Loucy (cell line): ENCODE measurements around the gene PSMD11.

ENCODE experiments used
- H2AFZ ChIP-seq: fragments of 200-600 bp; sonication (generic); 2 replicates; pipeline ENCODE4 v1.6.0; 2016; ENCODE audit warnings: antibody characterized with exemption, mild to moderate bottlenecking, low read length, moderate library complexity
- H3F3A ChIP-seq: fragments of 200-600 bp; 2 replicates; pipeline ENCODE4 v1.6.0; 2016; ENCODE audit warnings: antibody characterized with exemption, low read depth, mild to moderate bottlenecking
- H3K27me3 ChIP-seq: fragments of 200-600 bp; sonication (generic); 2 replicates; pipeline ENCODE4 v1.6.1; 2014; ENCODE audit warnings: low read length, mild to moderate bottlenecking; ENCODE audit not compliant: insufficient read depth, poor library complexity, severe bottlenecking
- H3K36me3 ChIP-seq: fragments of 200-600 bp; sonication (generic); 2 replicates; pipeline ENCODE4 v1.6.1; 2016; ENCODE audit warnings: low read length; ENCODE audit not compliant: insufficient read depth
- H3K4me1 ChIP-seq: fragments of 200-600 bp; sonication (generic); 2 replicates; pipeline ENCODE4 v1.5.1; 2014; ENCODE audit warnings: low read length, mild to moderate bottlenecking; ENCODE audit not compliant: insufficient read depth, poor library complexity, severe bottlenecking
- H3K4me2 ChIP-seq: fragments of 200-600 bp; sonication (generic); 2 replicates; pipeline ENCODE4 v1.6.0; 2014; ENCODE audit warnings: antibody characterized with exemption, low read length, low read depth, mild to moderate bottlenecking; ENCODE audit not compliant: poor library complexity, severe bottlenecking
- H3K4me3 ChIP-seq: fragments of 200-600 bp; sonication (generic); 2 replicates; pipeline ENCODE4 v1.5.1; 2014; ENCODE audit warnings: low read length, mild to moderate bottlenecking, mixed read lengths; ENCODE audit not compliant: poor library complexity, severe bottlenecking
- H3K79me2 ChIP-seq: fragments of 200-600 bp; sonication (generic); 2 replicates; pipeline ENCODE4 v1.6.1; 2014; ENCODE audit warnings: low read length; ENCODE audit not compliant: insufficient read depth
- H3K9ac ChIP-seq: fragments of 200-600 bp; sonication (generic); 2 replicates; pipeline ENCODE4 v1.6.0; 2014; ENCODE audit warnings: mild to moderate bottlenecking, low read depth, low read length, moderate library complexity; ENCODE audit not compliant: poor library complexity, severe bottlenecking
- H3K9me2 ChIP-seq: fragments of 200-600 bp; sonication (generic); replicated peaks from 2 replicates; pipeline ENCODE4 v1.6.1; 2016; ENCODE audit warnings: low read depth, low read length, mixed read lengths
- H3K9me3 ChIP-seq: fragments of 200-600 bp; sonication (generic); 2 replicates; pipeline ENCODE4 v1.6.1; 2014; ENCODE audit warnings: mild to moderate bottlenecking, antibody characterized with exemption, low read length, low read depth; ENCODE audit not compliant: insufficient read depth
- H4K20me1 ChIP-seq: fragments of 200-600 bp; sonication (generic); 2 replicates; pipeline ENCODE4 v1.6.0; 2014; ENCODE audit warnings: antibody characterized with exemption, low read length, mild to moderate bottlenecking; ENCODE audit not compliant: insufficient read depth, poor library complexity, severe bottlenecking
- CTCF ChIP-seq: fragments of 200-600 bp; sonication (generic); conservative IDR thresholded peaks from 2 replicates; pipeline ENCODE4 v1.5.1; 2014; ENCODE audit warnings: mild to moderate bottlenecking, antibody characterized with exemption, low read length
- EZH2phosphoT487 ChIP-seq: fragments of 200-600 bp; IDR thresholded peaks from 2 replicates; pipeline ENCODE4 v1.6.1; 2018; ENCODE audit warnings: antibody characterized with exemption, mild to moderate bottlenecking, moderate library complexity, borderline replicate concordance

The PSMD11 gene

GRCh38 chr17:32514606-32515005, 70.3 kb downstream of the PSMD11 start:
- no peak overlapping the region for H3K4me2 ChIP-seq
- H3K9me2 ChIP-seq: no peaks in the 10 kb centered on the region
- no peak overlapping the region for H3K9ac ChIP-seq
- H3K36me3 ChIP-seq: no peaks in the 10 kb centered on the region
- H2AFZ ChIP-seq: no peak overlapping the region
- no peaks in the 10 kb centered on the region for H3F3A ChIP-seq
- H3K4me1 ChIP-seq: peaks cover 6% of the 10 kb centered on the region
- no peaks in the 10 kb centered on the region for H3K27me3 ChIP-seq
- no peaks in the 10 kb centered on the region for H4K20me1 ChIP-seq
- H3K9me3 ChIP-seq: no peaks in the 10 kb centered on the region
- no peak overlapping the region for H3K4me3 ChIP-seq
- TF ChIP-seq CTCF (no peak), EZH2phosphoT487 (no peak)
- no peaks in the 10 kb centered on the region for H3K79me2 ChIP-seq

GRCh38 chr17:32515677-32516383, 71.5 kb downstream of the PSMD11 start:
- peaks cover 10% of the 10 kb centered on the region for H3K4me1 ChIP-seq
- no peaks in the 10 kb centered on the region for H3K9me2 ChIP-seq
- H3K9ac ChIP-seq: no peak overlapping the region
- H3K79me2 ChIP-seq: no peaks in the 10 kb centered on the region
- H2AFZ ChIP-seq: no peak overlapping the region
- H3K4me3 ChIP-seq: no peak overlapping the region
- peaks cover 5% of the 10 kb centered on the region for H3K27me3 ChIP-seq
- no peak overlapping the region for H3K4me2 ChIP-seq
- H3F3A ChIP-seq: no peaks in the 10 kb centered on the region
- H4K20me1 ChIP-seq: no peaks in the 10 kb centered on the region
- H3K9me3 ChIP-seq: no peaks in the 10 kb centered on the region
- H3K36me3 ChIP-seq: no peaks in the 10 kb centered on the region
- TF ChIP-seq EZH2phosphoT487: no peak
- TF ChIP-seq CTCF: no peak

- peaks cover 5% of the 10 kb centered on the region for H3K27me3 ChIP-seq
- H3K36me3 ChIP-seq: no peaks in the 10 kb centered on the region
- no peak overlapping the region for H3K4me2 ChIP-seq
- H2AFZ ChIP-seq: no peak overlapping the region
- H4K20me1 ChIP-seq: no peaks in the 10 kb centered on the region
- no peaks in the 10 kb centered on the region for H3K79me2 ChIP-seq
- TF ChIP-seq CTCF: no peak
- TF ChIP-seq EZH2phosphoT487: no peak
- H3K9me2 ChIP-seq: no peaks in the 10 kb centered on the region
- H3K9ac ChIP-seq: no peak overlapping the region
- no peaks in the 10 kb centered on the region for H3K9me3 ChIP-seq
- H3F3A ChIP-seq: no peaks in the 10 kb centered on the region
- H3K4me1 ChIP-seq: peaks cover 10% of the 10 kb centered on the region
- H3K4me3 ChIP-seq: no peak overlapping the region
Observed at GRCh38 chr17:32516450-32516849, 72.1 kb downstream of the PSMD11 start.
